Activated CD8-positive, alpha-beta memory T cell treated with anti-CD3 and anti-CD28 coated beads for 1 hour (primary cell): Measurements from ENCODE around the gene CFAP90.
A peak's percentile ranks its signal among the peaks of the same experiment; 100 is the strongest.

ENCODE experiments used
- DNase-seq, 2 donors: peaks; one replicate each; pipeline ENCODE4 v3.0.0-alpha.2; 2020; ENCODE audit warnings: low read depth in 1 of 2; ENCODE audit errors: extremely low read depth in 1 of 2

Gene CFAP90

GRCh38 chr5:7827610-7828009, 23.3 kb downstream of the CFAP90 start:
- no peak for DNase-seq

- DNase-seq, result no peak
These were observed 25.3 kb downstream of the CFAP90 start for GRCh38 chr5:7825630-7826029.

GRCh38 chr5:7824995-7825394, 25.9 kb downstream of the CFAP90 start:
- no peak for DNase-seq

GRCh38 chr5:7823594-7823993, 27.3 kb downstream of the CFAP90 start:
- no peak for DNase-seq

GRCh38 chr5:7822449-7822848, 28.5 kb downstream of the CFAP90 start:
- DNase-seq, result no peak

- DNase-seq, result no peak
These were observed 34.4 kb downstream of the CFAP90 start for GRCh38 chr5:7816535-7816901.

- peak; percentile 3 to 47 for DNase-seq
These were observed 34.9 kb downstream of the CFAP90 start for GRCh38 chr5:7815892-7816534.

- DNase-seq, result no peak
These were observed 36.1 kb downstream of the CFAP90 start for GRCh38 chr5:7814816-7815215.

GRCh38 chr5:7813576-7813975, 37.4 kb downstream of the CFAP90 start:
- no peak for DNase-seq

- no peak for DNase-seq
These were observed 37.9 kb downstream of the CFAP90 start for GRCh38 chr5:7813007-7813406.

- no peak for DNase-seq
These were observed 39.2 kb downstream of the CFAP90 start for GRCh38 chr5:7811715-7812114.

- no peak for DNase-seq
These were observed 41.9 kb downstream of the CFAP90 start for GRCh38 chr5:7808998-7809397.

GRCh38 chr5:7805379-7805778, 45.6 kb downstream of the CFAP90 start:
- DNase-seq, result no peak

- DNase-seq, result no peak
These were observed 47.0 kb downstream of the CFAP90 start for GRCh38 chr5:7803937-7804336.

- DNase-seq, result no peak
These were observed 48.1 kb downstream of the CFAP90 start for GRCh38 chr5:7802855-7803254.

GRCh38 chr5:7801891-7802614, 48.9 kb downstream of the CFAP90 start:
- no peak for DNase-seq

GRCh38 chr5:7795306-7795705, 55.6 kb downstream of the CFAP90 start:
- no peak for DNase-seq

GRCh38 chr5:7794823-7795222, 56.1 kb downstream of the CFAP90 start:
- DNase-seq, result no peak

- no peak for DNase-seq
These were observed 56.6 kb downstream of the CFAP90 start for GRCh38 chr5:7794311-7794710.

- no peak for DNase-seq
These were observed 57.0 kb downstream of the CFAP90 start for GRCh38 chr5:7793895-7794294.

GRCh38 chr5:7789567-7789966, 61.4 kb downstream of the CFAP90 start:
- DNase-seq, result no peak

GRCh38 chr5:7787770-7788169, 63.2 kb downstream of the CFAP90 start:
- DNase-seq, result no peak
